ENCODE results near the gene TMF1.

Gene TMF1

GRCh38 chr3:68972358-68972979 lies 79.7 kb downstream of the TMF1 start:
- peak in 1 of 4 experiments; percentile 3 for DNase-seq

Measured in activated naive CD4-positive, alpha-beta T cell (primary cell).